Fibroblast of mammary gland (primary cell): ENCODE results near the gene LRMDA.

Experiments used
- DNase-seq: peaks from one replicate; pipeline ENCODE4 v3.0.0-alpha.2; 2010; ENCODE audit warnings: low read depth
- H3K4me3 ChIP-seq: 2 replicates; pipeline ENCODE4 v1.5.1; 2011; ENCODE audit warnings: low read depth, mild to moderate bottlenecking, low read length, moderate library complexity; ENCODE audit not compliant: control insufficient read depth
- CTCF ChIP-seq: conservative IDR thresholded peaks from 2 replicates; pipeline ENCODE4 v1.5.1; 2011; ENCODE audit warnings: low read depth, low read length, inconsistent platforms; ENCODE audit not compliant: control insufficient read depth, insufficient read depth

LRMDA gene

DNA sequence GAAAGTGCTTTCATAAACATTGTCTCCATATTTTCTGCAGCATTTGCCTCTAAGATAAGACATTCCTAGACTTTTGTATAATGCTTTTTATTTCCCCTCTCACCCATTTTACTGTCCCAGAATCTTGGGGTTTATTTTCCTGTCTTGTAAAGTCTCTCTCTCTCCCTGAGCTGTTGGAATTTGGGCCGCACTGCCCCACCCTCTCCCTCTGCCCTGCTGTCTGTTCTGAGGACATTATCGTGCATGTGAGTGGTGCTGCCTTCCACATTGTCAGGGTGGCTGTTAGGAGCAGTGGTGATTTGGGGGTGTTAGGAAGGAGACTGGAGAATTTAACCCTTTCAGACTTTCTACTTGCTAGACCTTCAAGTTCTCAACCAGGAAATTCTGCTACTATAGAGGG, 16.7 kb downstream of the LRMDA start:
- no peak overlapping the region for H3K4me3 ChIP-seq
- no peak for DNase-seq
- no peak for TF ChIP-seq CTCF

- no peak overlapping the region for H3K4me3 ChIP-seq
- DNase-seq, result no peak
- no peak for TF ChIP-seq CTCF
Measured at GRCh38 chr10:75449382-75450074, 18.1 kb downstream of the LRMDA start.

- H3K4me3 ChIP-seq, result no peak overlapping the region
- no peak for TF ChIP-seq CTCF
Measured at GRCh38 chr10:75450075-75450445, 18.6 kb downstream of the LRMDA start.

GRCh38 chr10:75450644-75451640, 19.5 kb downstream of the LRMDA start:
- no peak overlapping the region for H3K4me3 ChIP-seq
- no peak for TF ChIP-seq CTCF
- DNase-seq, result no peak

More at GRCh38 chr10:75450075-75450445, 18.6 kb downstream of the LRMDA start:
- no peak for DNase-seq

DNA sequence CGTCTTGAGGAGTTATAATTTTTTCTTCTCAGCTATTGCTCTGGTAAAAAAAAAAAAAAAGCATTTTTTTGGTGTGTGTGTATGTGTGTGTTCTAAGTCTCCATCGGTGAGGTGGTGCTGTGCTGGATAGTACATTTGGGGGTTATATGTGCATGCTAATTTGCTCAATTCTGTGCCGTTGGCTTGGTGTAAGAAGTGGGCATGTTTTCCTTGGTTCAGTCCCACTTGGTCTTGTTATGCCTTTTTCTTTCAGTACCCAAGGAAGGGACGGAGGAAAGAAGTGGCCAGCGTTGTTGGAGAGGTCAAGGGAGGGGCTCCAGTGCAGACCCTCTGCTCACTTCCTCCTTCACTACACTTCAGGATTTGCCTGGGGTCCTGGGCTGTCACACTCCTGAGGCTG, 20.4 kb downstream of the LRMDA start:
- no peak for DNase-seq
- no peak for TF ChIP-seq CTCF
- no peak overlapping the region for H3K4me3 ChIP-seq

- no peak for DNase-seq
- no peak overlapping the region for H3K4me3 ChIP-seq
- TF ChIP-seq CTCF, result no peak
Measured at GRCh38 chr10:75452997-75453396, 21.6 kb downstream of the LRMDA start.
